HUES64 (cell line): ENCODE results near the gene MTHFS. TPM values are rescaled to one million over a fixed set of nuclear protein-coding genes. Genes with fewer than 3 reads are reported as not detected.
"Not testable (repeated sequence)": the region's sequence is repeated elsewhere in the genome, so short reads cannot be mapped to it uniquely, and the experiment has no call there.

ENCODE experiments used
- H3K27ac ChIP-seq: 2 replicates; pipeline ENCODE4 v1.7.0; 2013; ENCODE audit warnings: low read depth, low read length, inconsistent platforms
- H3K27me3 ChIP-seq: 2 replicates; pipeline ENCODE4 v1.6.1; 2013; ENCODE audit warnings: mild to moderate bottlenecking, low read length; ENCODE audit not compliant: insufficient read depth
- H3K36me3 ChIP-seq: 2 replicates; pipeline ENCODE4 v1.6.1; 2013; ENCODE audit warnings: mild to moderate bottlenecking, low read length; ENCODE audit not compliant: insufficient read depth
- H3K4me1 ChIP-seq: 2 replicates; pipeline ENCODE4 v1.6.1; 2013; ENCODE audit warnings: mild to moderate bottlenecking, low read length, moderate library complexity; ENCODE audit not compliant: insufficient read depth
- H3K4me3 ChIP-seq: 2 replicates; pipeline ENCODE4 v1.5.1; 2013; ENCODE audit warnings: mild to moderate bottlenecking, low read length, moderate library complexity
- H3K9ac ChIP-seq: 2 replicates; pipeline ENCODE4 v1.6.1; 2013; ENCODE audit warnings: mild to moderate bottlenecking, low read depth, low read length
- H3K9me3 ChIP-seq: 2 replicates; pipeline ENCODE4 v1.6.1; 2013; ENCODE audit warnings: low read depth, low read length; ENCODE audit not compliant: insufficient read depth
- WGBS: fragments of 150-250, 120-280 bp; methylation state at CpG from one replicate; pipeline ENCODE4 v1.1.7; 2013; ENCODE audit warnings: missing lambda C conversion rate; 5-methylcytosine and 5-hydroxymethylcytosine counted together
- polyA plus RNA-seq, 2 experiments: library from polyadenylated mRNA; stranded (reverse); fragments of 50-300 nt; gene quantifications; one replicate each; pipeline ENCODE4 v1.2.3, GENCODE V29; 2013

Gene MTHFS
- 44.5 TPM for polyA plus RNA-seq (2013, experiment 1 of 2)
- polyA plus RNA-seq (2013, experiment 2 of 2) = 31.0 TPM

- Histone ChIP-seq H3K27me3 (no peaks in the 10 kb centered on the region), H3K4me3 (peak within 1 kb of the TSS; percentile 86), H3K36me3 (no peaks in the 10 kb centered on the region), H3K4me1 (peaks cover 10% of the 10 kb centered on the region; the same call in 1 of the 2 replicates), H3K27ac (peak within 1 kb of the TSS; percentile 89), H3K9me3 (no peaks in the 10 kb centered on the region), H3K9ac (peak within 1 kb of the TSS; percentile 96)
- WGBS = under 1% methylated on average over 90 of the region's 90 CpGs
Observed at GRCh38 chr15:79896634-79897379, at the start of gene MTHFS. TSS of gene MTHFS (minus strand) at chr15:79897014. CDS start at chr15:79896988, 26 bp downstream.

GRCh38 chr15:79944622-79945021, 47.8 kb upstream of the MTHFS start:
- Histone ChIP-seq H3K27me3 (no peaks in the 10 kb centered on the region), H3K9ac (no peak overlapping the region), H3K27ac (no peak overlapping the region), H3K4me1 (no peaks in the 10 kb centered on the region), H3K4me3 (no peak overlapping the region), H3K9me3 (no peaks in the 10 kb centered on the region), H3K36me3 (no peaks in the 10 kb centered on the region)
- WGBS = 88% methylated on average over 7 of the region's 7 CpGs

GRCh38 chr15:79943820-79944219, 47.0 kb upstream of the MTHFS start:
- Histone ChIP-seq H3K4me1 (no peaks in the 10 kb centered on the region), H3K4me3 (no peak overlapping the region), H3K9me3 (no peaks in the 10 kb centered on the region), H3K27ac (no peak overlapping the region), H3K9ac (no peak overlapping the region), H3K27me3 (no peaks in the 10 kb centered on the region), H3K36me3 (no peaks in the 10 kb centered on the region)
- WGBS = 100% methylated on average over 1 of the region's 1 CpG

GRCh38 chr15:79942741-79943481, 46.1 kb upstream of the MTHFS start:
- H3K4me3 ChIP-seq = no peak overlapping the region
- H3K9me3 ChIP-seq = no peaks in the 10 kb centered on the region
- H3K36me3 ChIP-seq = no peaks in the 10 kb centered on the region
- H3K4me1 ChIP-seq = no peaks in the 10 kb centered on the region
- H3K27ac ChIP-seq = no peak overlapping the region
- WGBS = 96% methylated on average over 6 of the region's 7 CpGs
- H3K9ac ChIP-seq = no peak overlapping the region
- no peaks in the 10 kb centered on the region for H3K27me3 ChIP-seq

GRCh38 chr15:79939399-79939798, 42.6 kb upstream of the MTHFS start:
- no peaks in the 10 kb centered on the region for H3K36me3 ChIP-seq
- no peaks in the 10 kb centered on the region for H3K27me3 ChIP-seq
- H3K4me3 ChIP-seq = no peak overlapping the region
- H3K27ac ChIP-seq = no peak overlapping the region
- H3K9ac ChIP-seq = no peak overlapping the region
- H3K9me3 ChIP-seq = no peaks in the 10 kb centered on the region
- H3K4me1 ChIP-seq = no peaks in the 10 kb centered on the region
- WGBS = 97% methylated on average over 4 of the region's 4 CpGs

- Histone ChIP-seq H3K27ac (no peak overlapping the region), H3K9ac (no peak overlapping the region), H3K9me3 (no peaks in the 10 kb centered on the region), H3K4me1 (no peaks in the 10 kb centered on the region), H3K4me3 (no peak overlapping the region), H3K27me3 (no peaks in the 10 kb centered on the region), H3K36me3 (no peaks in the 10 kb centered on the region)
- WGBS = no CpG with 5 or more reads among the region's 1 CpG
Observed at GRCh38 chr15:79938143-79938542, 41.3 kb upstream of the MTHFS start.

GRCh38 chr15:79935556-79936201, 38.9 kb upstream of the MTHFS start:
- not testable (repeated sequence) for H3K27ac ChIP-seq, H3K9me3 ChIP-seq, H3K36me3 ChIP-seq, H3K27me3 ChIP-seq, H3K9ac ChIP-seq, H3K4me1 ChIP-seq, H3K4me3 ChIP-seq
- 76% methylated on average over 7 of the region's 7 CpGs for WGBS

DNA sequence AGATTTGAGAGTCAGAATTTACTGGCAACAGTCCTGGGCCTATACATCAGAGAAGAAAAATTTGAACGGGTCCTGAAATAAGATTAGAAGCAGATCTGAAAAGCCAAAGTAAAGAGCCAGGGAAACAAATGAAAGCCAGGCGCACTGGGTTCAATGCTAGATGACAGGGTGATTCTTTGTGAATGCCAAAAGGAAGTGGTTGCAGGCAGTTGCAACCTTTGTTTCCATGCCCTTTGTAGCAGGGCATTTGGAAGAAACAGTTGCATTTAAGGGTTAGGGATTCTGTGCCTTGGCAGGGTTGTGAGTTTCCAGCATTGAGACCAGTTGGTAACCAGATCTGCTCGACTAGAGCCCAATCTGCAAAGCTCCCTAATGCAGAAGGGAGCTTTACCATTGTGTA, 36.4 kb upstream of the MTHFS start:
- Histone ChIP-seq H3K4me3 (no peak overlapping the region), H3K27ac (no peak overlapping the region), H3K4me1 (no peaks in the 10 kb centered on the region), H3K36me3 (no peaks in the 10 kb centered on the region), H3K9ac (no peak overlapping the region), H3K9me3 (no peaks in the 10 kb centered on the region), H3K27me3 (no peaks in the 10 kb centered on the region)
- whole genome bisulfite sequencing = 85% methylated on average over 3 of the region's 3 CpGs

GRCh38 chr15:79932447-79932846, 35.6 kb upstream of the MTHFS start:
- Histone ChIP-seq H3K9ac (no peak overlapping the region), H3K4me1 (no peaks in the 10 kb centered on the region), H3K27me3 (no peaks in the 10 kb centered on the region), H3K36me3 (no peaks in the 10 kb centered on the region), H3K9me3 (no peaks in the 10 kb centered on the region), H3K27ac (no peak overlapping the region), H3K4me3 (no peak overlapping the region)
- WGBS = 94% methylated on average over 5 of the region's 5 CpGs

- WGBS = 91% methylated on average over 4 of the region's 5 CpGs
- H3K4me1 ChIP-seq = no peaks in the 10 kb centered on the region
- H3K4me3 ChIP-seq = no peak overlapping the region
- H3K9me3 ChIP-seq = no peaks in the 10 kb centered on the region
- H3K27me3 ChIP-seq = no peaks in the 10 kb centered on the region
- H3K9ac ChIP-seq = no peak overlapping the region
- no peak overlapping the region for H3K27ac ChIP-seq
- H3K36me3 ChIP-seq = no peaks in the 10 kb centered on the region
Observed at GRCh38 chr15:79930516-79930915, 33.7 kb upstream of the MTHFS start.

GRCh38 chr15:79929412-79929811, 32.6 kb upstream of the MTHFS start:
- H3K9me3 ChIP-seq = no peaks in the 10 kb centered on the region
- WGBS = 85% methylated on average over 2 of the region's 2 CpGs
- no peak overlapping the region for H3K27ac ChIP-seq
- no peak overlapping the region for H3K4me3 ChIP-seq
- H3K27me3 ChIP-seq = no peaks in the 10 kb centered on the region
- H3K9ac ChIP-seq = no peak overlapping the region
- H3K36me3 ChIP-seq = no peaks in the 10 kb centered on the region
- H3K4me1 ChIP-seq = no peaks in the 10 kb centered on the region
